ENCODE measurements around the gene IFT20. TPM values are rescaled to one million over a fixed set of nuclear protein-coding genes. Genes with fewer than 3 reads are reported as not detected.
A peak's percentile ranks its signal among the peaks of the same experiment; 100 is the strongest.

Gene IFT20
- total RNA-seq (2021; ENCODE audit: unreplicated experiment) (25.4 TPM), Bru-seq, nascent RNA (percentile 65 among the genes with signal in this experiment), BruChase-seq, experiment 1, labeled RNA remaining after a 2-hour chase (percentile 55 among the genes with signal in this experiment), BruChase-seq, experiment 2, labeled RNA remaining after a 6-hour chase (percentile 65 among the genes with signal in this experiment)
- polyA plus RNA-seq (2012; ENCODE audit: insufficient read length): 22.1 TPM
- long read RNA-seq, transcript IFT20-203 (5 exons, 825 nt): minor isoform, 7 of 37 reads
- long read RNA-seq, transcript IFT20-213 (1 exons, 1,485 nt): major isoform, 19 of 37 reads
- long read RNA-seq, transcript IFT20-214 (6 exons, 1,071 nt): minor isoform, 6 of 37 reads
- long read RNA-seq, partial matches to known transcripts: 3 of 37 reads
- long read RNA-seq, other reads (novel, unspliced or antisense): 0 of 37 reads

GRCh38 chr17:28335201-28335958, at the start of gene IFT20, which contains the start of gene TNFAIP1:
Gene IFT20, minus strand, starts transcription at chr17:28335472. Its CDS starts 3,487 bp downstream, at chr17:28331985.
Gene TNFAIP1, plus strand, starts transcription at chr17:28335761. Its CDS starts 3,761 bp downstream, at chr17:28339522.
- Histone ChIP-seq H3K4me1 (ENCODE audit: control insufficient read depth, insufficient read depth, low read length) (peaks cover 27% of the 10 kb centered on the region), H3K36me3 (ENCODE audit: control insufficient read depth, insufficient read depth, low read length) (no peaks in the 10 kb centered on the region; the same call in 1 of the 2 replicates), H3K27me3 (ENCODE audit: control insufficient read depth, insufficient read depth, low read length) (no peaks in the 10 kb centered on the region), H3K27ac (ENCODE audit: low read length) (peak within 1 kb of the TSS; percentile 94), H3K4me3 (ENCODE audit: low read depth in 2 of 2, low read length in 2 of 2) (peak within 1 kb of the TSS; percentile 87 to 95), H3K9me3 (ENCODE audit: control insufficient read depth, insufficient read depth, low read depth, low read length) (no peaks in the 10 kb centered on the region)
- BruUV-seq (replicated peaks): no TSS peak
- in situ Hi-C loops (cut with HindIII; ENCODE audit: low pct_unique_long_range_greater_than_20kb, low sequenced_read_pairs) (no loop called here), intact Hi-C loops (cut with micrococcal nuclease; ENCODE audit: unreplicated experiment) (no loop called here)
- peak; percentile 94 for DNase-seq (ENCODE audit: low read depth, low spot score)
- peak; percentile 98 for ATAC-seq
- ChIA-PET POLR2A (interaction anchor here (0.6 to 2.0 kb wide), 10 partner anchors 10 to 412 kb away, joined by 3 to 11 read pairs (median 4); partner anchors contain the start of genes POLDIP2 and TMEM97), CTCF (interaction anchor here (0.9 to 1.5 kb wide), 3 partner anchors 11 to 102 kb away, joined by 4 to 5 read pairs (median 5); no protein-coding TSS in a partner anchor)
- TF ChIP-seq, protein P1, sequence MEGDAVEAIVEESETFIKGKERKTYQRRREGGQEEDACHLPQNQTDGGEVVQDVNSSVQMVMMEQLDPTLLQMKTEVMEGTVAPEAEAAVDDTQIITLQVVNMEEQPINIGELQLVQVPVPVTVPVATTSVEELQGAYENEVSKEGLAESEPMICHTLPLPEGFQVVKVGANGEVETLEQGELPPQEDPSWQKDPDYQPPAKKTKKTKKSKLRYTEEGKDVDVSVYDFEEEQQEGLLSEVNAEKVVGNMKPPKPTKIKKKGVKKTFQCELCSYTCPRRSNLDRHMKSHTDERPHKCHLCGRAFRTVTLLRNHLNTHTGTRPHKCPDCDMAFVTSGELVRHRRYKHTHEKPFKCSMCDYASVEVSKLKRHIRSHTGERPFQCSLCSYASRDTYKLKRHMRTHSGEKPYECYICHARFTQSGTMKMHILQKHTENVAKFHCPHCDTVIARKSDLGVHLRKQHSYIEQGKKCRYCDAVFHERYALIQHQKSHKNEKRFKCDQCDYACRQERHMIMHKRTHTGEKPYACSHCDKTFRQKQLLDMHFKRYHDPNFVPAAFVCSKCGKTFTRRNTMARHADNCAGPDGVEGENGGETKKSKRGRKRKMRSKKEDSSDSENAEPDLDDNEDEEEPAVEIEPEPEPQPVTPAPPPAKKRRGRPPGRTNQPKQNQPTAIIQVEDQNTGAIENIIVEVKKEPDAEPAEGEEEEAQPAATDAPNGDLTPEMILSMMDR (IDR thresholded peaks at IDR 0.05): no peak
- TF ChIP-seq SIN3A (IDR thresholded peaks at IDR 0.05; ENCODE audit: borderline replicate concordance, insufficient read depth, low read depth, low read length) (peak; percentile 97), REST (IDR thresholded peaks at IDR 0.05; ENCODE audit: insufficient read depth in 1 of 2, low read depth in 2 of 2, low read length in 1 of 2) (0 out of 4 replicates have a peak, but pooled peaks of 1 of the 2 experiments have one; percentile 38), POLR2AphosphoS5 (IDR thresholded peaks at IDR 0.05; ENCODE audit: low read depth, low read length) (peak; percentile 87), TCF7L2 (IDR thresholded peaks at IDR 0.05; ENCODE audit: low read depth, low read length) (0 out of 2 replicates have a peak, but pooled peaks have one; percentile 43)

GRCh38 chr17:28385037-28385400, 49.7 kb upstream of the IFT20 start:
- Histone ChIP-seq H3K4me1 (ENCODE audit: control insufficient read depth, insufficient read depth, low read length) (no peaks in the 10 kb centered on the region), H3K36me3 (ENCODE audit: control insufficient read depth, insufficient read depth, low read length) (no peaks in the 10 kb centered on the region), H3K27ac (ENCODE audit: low read length) (no peak overlapping the region), H3K27me3 (ENCODE audit: control insufficient read depth, insufficient read depth, low read length) (no peaks in the 10 kb centered on the region), H3K4me3 (ENCODE audit: low read depth in 2 of 2, low read length in 2 of 2) (no peak overlapping the region), H3K9me3 (ENCODE audit: control insufficient read depth, insufficient read depth, low read depth, low read length) (no peaks in the 10 kb centered on the region)
- TF ChIP-seq SIN3A (IDR thresholded peaks at IDR 0.05; ENCODE audit: borderline replicate concordance, insufficient read depth, low read depth, low read length) (no peak), POLR2AphosphoS5 (IDR thresholded peaks at IDR 0.05; ENCODE audit: low read depth, low read length) (no peak), TCF7L2 (IDR thresholded peaks at IDR 0.05; ENCODE audit: low read depth, low read length) (no peak), REST (IDR thresholded peaks at IDR 0.05; ENCODE audit: insufficient read depth in 1 of 2, low read depth in 2 of 2, low read length in 1 of 2) (no peak)
- TF ChIP-seq, protein P1 (IDR thresholded peaks at IDR 0.05): no peak
- DNase-seq (ENCODE audit: low read depth, low spot score) (no peak), ATAC-seq (no peak)
- ChIA-PET POLR2A (interaction anchor here (0.6 kb wide), 1 partner anchor 1006 kb away, joined by 3 read pairs; no protein-coding TSS in a partner anchor), CTCF (interaction anchor here (0.6 kb wide), 1 partner anchor 82 kb away, joined by 4 read pairs; no protein-coding TSS in a partner anchor)
- BruUV-seq (replicated peaks): no TSS peak
- intact Hi-C loops (cut with micrococcal nuclease; ENCODE audit: unreplicated experiment): no loop called here
- in situ Hi-C loops (cut with HindIII; ENCODE audit: low pct_unique_long_range_greater_than_20kb, low sequenced_read_pairs): no loop called here
